ENCODE data around the gene EIF2S2. TPM values are rescaled to one million over a fixed set of nuclear protein-coding genes. Genes with fewer than 3 reads are reported as not detected.

The EIF2S2 gene
- total RNA-seq, 1 experiment from 2014 or later, result 130 TPM

DNA sequence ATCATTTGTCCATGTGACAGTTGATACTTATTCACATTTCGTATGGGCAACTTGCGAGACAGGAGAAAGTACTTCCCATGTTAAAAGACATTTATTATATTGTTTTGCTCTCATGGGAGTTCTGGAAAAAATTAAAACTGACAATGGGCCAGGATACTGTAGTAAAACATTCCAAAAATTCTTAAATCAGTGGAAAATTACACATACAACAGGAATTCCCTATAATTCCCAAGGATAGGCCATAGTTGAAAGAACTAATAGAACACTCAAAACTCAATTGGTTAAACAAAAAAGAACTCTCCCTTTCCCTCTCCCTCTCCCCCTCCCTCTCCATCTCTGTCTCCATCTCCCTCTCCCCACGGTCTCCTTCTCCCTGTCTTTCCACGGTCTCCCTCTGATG is 19.4 kb upstream of the EIF2S2 start:
- H3K36me3 ChIP-seq (ENCODE audit: insufficient read depth, low read length, poor library complexity, severe bottlenecking), result no peaks in the 10 kb centered on the region
- DNase-seq (ENCODE audit: low spot score), result no peak
- TF ChIP-seq, protein P1, sequence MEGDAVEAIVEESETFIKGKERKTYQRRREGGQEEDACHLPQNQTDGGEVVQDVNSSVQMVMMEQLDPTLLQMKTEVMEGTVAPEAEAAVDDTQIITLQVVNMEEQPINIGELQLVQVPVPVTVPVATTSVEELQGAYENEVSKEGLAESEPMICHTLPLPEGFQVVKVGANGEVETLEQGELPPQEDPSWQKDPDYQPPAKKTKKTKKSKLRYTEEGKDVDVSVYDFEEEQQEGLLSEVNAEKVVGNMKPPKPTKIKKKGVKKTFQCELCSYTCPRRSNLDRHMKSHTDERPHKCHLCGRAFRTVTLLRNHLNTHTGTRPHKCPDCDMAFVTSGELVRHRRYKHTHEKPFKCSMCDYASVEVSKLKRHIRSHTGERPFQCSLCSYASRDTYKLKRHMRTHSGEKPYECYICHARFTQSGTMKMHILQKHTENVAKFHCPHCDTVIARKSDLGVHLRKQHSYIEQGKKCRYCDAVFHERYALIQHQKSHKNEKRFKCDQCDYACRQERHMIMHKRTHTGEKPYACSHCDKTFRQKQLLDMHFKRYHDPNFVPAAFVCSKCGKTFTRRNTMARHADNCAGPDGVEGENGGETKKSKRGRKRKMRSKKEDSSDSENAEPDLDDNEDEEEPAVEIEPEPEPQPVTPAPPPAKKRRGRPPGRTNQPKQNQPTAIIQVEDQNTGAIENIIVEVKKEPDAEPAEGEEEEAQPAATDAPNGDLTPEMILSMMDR (conservative IDR thresholded peaks at IDR 0.05; ENCODE audit: low read depth, low read length), result no peak
- TF ChIP-seq EZH2 (IDR thresholded peaks at IDR 0.05; ENCODE audit: borderline replicate concordance, low read depth, low read length, poor library complexity, severe bottlenecking), result no peak
- intact Hi-C loops (cut with micrococcal nuclease; ENCODE audit: unreplicated experiment), result no loop called here
- H3K27ac ChIP-seq (ENCODE audit: low read depth, low read length, poor library complexity, severe bottlenecking), result no peak overlapping the region
- no TSS peak for BruUV-seq (replicated peaks)
- no peaks in the 10 kb centered on the region for H3K9me3 ChIP-seq (ENCODE audit: low read depth, low read length, poor library complexity, severe bottlenecking)
- H3K27me3 ChIP-seq (replicated peaks; ENCODE audit: insufficient read depth, low read depth, low read length, poor library complexity), result no peaks in the 10 kb centered on the region
- H3K4me3 ChIP-seq (ENCODE audit: low read depth, low read length, poor library complexity, severe bottlenecking), result no peak overlapping the region
- no peaks in the 10 kb centered on the region for H3K4me1 ChIP-seq (ENCODE audit: insufficient read depth, low read length, poor library complexity, severe bottlenecking)
- ChIA-PET CTCF (no interaction called here), POLR2A (ENCODE audit: low non-redundant PET) (no interaction called here)

DNA sequence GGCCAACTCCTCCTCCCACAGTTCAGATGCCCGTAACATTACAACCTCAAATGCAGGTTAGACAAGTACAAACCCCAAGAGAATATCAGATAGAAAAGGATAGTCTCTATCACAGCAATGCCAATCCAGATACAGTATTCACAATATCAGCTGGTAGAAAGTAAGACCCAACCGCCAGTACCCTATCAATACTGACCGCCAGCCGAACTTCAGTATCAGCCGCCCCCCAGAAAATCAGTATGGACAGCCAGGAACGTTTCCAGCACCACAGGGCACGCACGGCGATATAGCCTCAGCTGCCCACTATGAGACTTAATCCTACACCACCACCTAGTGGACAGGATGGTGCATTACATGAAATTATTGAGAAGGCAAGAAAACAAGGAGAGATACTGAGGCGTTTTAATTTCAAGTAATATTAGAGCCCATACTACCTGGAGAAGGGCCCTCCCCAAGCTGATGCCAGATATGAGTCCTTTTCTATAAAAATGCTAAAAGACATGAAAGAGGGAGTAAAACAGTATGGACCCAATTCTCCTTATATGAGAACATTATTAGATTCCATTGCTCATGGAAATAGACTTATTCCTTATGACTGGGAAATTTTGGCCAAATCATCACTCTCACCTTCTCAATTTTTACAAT is 17.6 kb upstream of the EIF2S2 start:
- DNase-seq (ENCODE audit: low spot score), result peak; percentile 83
- H3K27me3 ChIP-seq (replicated peaks; ENCODE audit: insufficient read depth, low read depth, low read length, poor library complexity), result no peaks in the 10 kb centered on the region
- no peaks in the 10 kb centered on the region for H3K4me1 ChIP-seq (ENCODE audit: insufficient read depth, low read length, poor library complexity, severe bottlenecking)
- H3K27ac ChIP-seq (ENCODE audit: low read depth, low read length, poor library complexity, severe bottlenecking), result no peak overlapping the region
- CTCF ChIA-PET, result interaction anchor here (0.6 to 1.4 kb wide), 4 partner anchors 229 to 614 kb away, joined by 3 to 8 read pairs (median 4); no protein-coding TSS in a partner anchor
- POLR2A ChIA-PET (ENCODE audit: low non-redundant PET), result no interaction called here
- TF ChIP-seq EZH2 (IDR thresholded peaks at IDR 0.05; ENCODE audit: borderline replicate concordance, low read depth, low read length, poor library complexity, severe bottlenecking), result no peak
- TF ChIP-seq, protein P1 (conservative IDR thresholded peaks at IDR 0.05; ENCODE audit: low read depth, low read length), result peak; percentile 87
- intact Hi-C loops (cut with micrococcal nuclease; ENCODE audit: unreplicated experiment), result loop anchor here (1.0 to 10.0 kb wide), 4 partner anchors 197 to 462 kb away; partner anchors contain the start of gene ACTL10
- no peaks in the 10 kb centered on the region for H3K9me3 ChIP-seq (ENCODE audit: low read depth, low read length, poor library complexity, severe bottlenecking)
- BruUV-seq (replicated peaks), result no TSS peak
- peak overlapping the region; percentile 30 for H3K4me3 ChIP-seq (ENCODE audit: low read depth, low read length, poor library complexity, severe bottlenecking)
- no peaks in the 10 kb centered on the region for H3K36me3 ChIP-seq (ENCODE audit: insufficient read depth, low read length, poor library complexity, severe bottlenecking)

DNA sequence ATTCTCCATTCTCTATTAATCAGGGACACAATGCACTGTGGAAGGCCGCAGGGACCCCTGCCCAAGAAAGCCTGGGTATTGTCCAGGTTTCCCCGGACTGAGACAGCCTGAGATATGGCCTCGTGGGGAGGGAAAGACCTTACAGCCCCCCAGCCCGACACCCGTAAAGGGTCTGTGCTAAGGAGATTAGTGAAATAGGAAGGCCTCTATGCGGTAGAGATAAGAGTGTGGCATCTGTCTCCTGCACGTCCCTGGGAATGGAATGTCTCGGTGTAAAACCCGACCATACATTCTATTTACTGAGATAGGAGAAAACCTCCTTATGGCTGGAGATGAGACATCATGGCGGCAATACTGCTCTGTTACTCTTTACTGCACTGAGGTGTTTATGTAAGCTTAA is 15.7 kb upstream of the EIF2S2 start:
- H3K27ac ChIP-seq (ENCODE audit: low read depth, low read length, poor library complexity, severe bottlenecking), result no peak overlapping the region
- ChIA-PET POLR2A (ENCODE audit: low non-redundant PET) (no interaction called here), CTCF (interaction anchor here (0.7 kb wide), 1 partner anchor 274 kb away, joined by 4 read pairs; no protein-coding TSS in a partner anchor)
- H3K36me3 ChIP-seq (ENCODE audit: insufficient read depth, low read length, poor library complexity, severe bottlenecking), result no peaks in the 10 kb centered on the region
- no peaks in the 10 kb centered on the region for H3K9me3 ChIP-seq (ENCODE audit: low read depth, low read length, poor library complexity, severe bottlenecking)
- DNase-seq (ENCODE audit: low spot score), result no peak
- H3K4me1 ChIP-seq (ENCODE audit: insufficient read depth, low read length, poor library complexity, severe bottlenecking), result no peaks in the 10 kb centered on the region
- H3K4me3 ChIP-seq (ENCODE audit: low read depth, low read length, poor library complexity, severe bottlenecking), result no peak overlapping the region
- intact Hi-C loops (cut with micrococcal nuclease; ENCODE audit: unreplicated experiment), result loop anchor here (5.0 to 10.0 kb wide), 3 partner anchors 195 to 460 kb away; partner anchors contain the start of gene ACTL10
- H3K27me3 ChIP-seq (replicated peaks; ENCODE audit: insufficient read depth, low read depth, low read length, poor library complexity), result no peaks in the 10 kb centered on the region
- no TSS peak for BruUV-seq (replicated peaks)
- TF ChIP-seq EZH2 (IDR thresholded peaks at IDR 0.05; ENCODE audit: borderline replicate concordance, low read depth, low read length, poor library complexity, severe bottlenecking), result no peak
- TF ChIP-seq, protein P1 (conservative IDR thresholded peaks at IDR 0.05; ENCODE audit: low read depth, low read length), result no peak
